Omental fat pad (tissue), 4 donors: ENCODE results near the gene SPTBN5. TPM values are rescaled to one million over a fixed set of nuclear protein-coding genes. Genes with fewer than 3 reads are reported as not detected.

Experiments
- ATAC-seq: fragments of 150-250 bp; one replicate; pipeline ENCODE4 v1.9.1; 2016; ENCODE audit warnings: mild to moderate bottlenecking, moderate library complexity; ENCODE audit not compliant: low FRiP score
- DNase-seq: peaks from one replicate; pipeline ENCODE4 v3.0.0-alpha.2; 2019; ENCODE audit warnings: low spot score
- total RNA-seq, 4 donors: library from RNA; depleted of rRNA; stranded (reverse); fragments of >200 nt; gene quantifications; one replicate each; pipeline ENCODE4 v1.1.0, GENCODE V29; 2016
- TF ChIP-seq, protein P1 (sequence below), 3 donors: fragments of 450-650 bp; IDR thresholded peaks; one replicate each; pipeline ENCODE4 v1.5.1; 2016 to 2017; ENCODE audit warnings: antibody characterized with exemption in 3 of 3, mild to moderate bottlenecking in 3 of 3, moderate library complexity in 2 of 3

The SPTBN5 gene
- total RNA-seq, 4 donors from 2014 or later = 0.19 to 3.8 (median 1.8) TPM

DNA sequence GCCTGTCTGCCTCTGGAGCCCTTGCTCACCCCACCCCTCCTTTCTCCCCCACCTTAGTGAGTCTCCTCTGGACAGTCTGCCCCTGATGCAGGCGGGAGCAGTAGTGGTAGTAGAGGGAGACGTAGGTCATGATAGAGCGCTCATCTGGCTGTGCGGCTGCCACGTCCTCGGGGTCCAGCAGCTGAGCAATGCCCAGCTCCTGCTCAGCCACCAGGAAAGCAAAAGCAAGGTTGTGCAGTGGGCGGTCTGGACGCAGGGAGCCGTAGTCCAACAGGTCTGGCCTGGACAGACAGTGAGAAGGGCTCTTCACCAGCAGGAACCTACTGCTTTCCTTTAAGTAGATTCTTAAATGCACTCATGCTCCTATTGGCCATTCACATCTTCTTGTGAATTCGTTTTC is 6.7 kb downstream of the SPTBN5 start:
- ATAC-seq = no peak
- no peak for DNase-seq
- TF ChIP-seq, protein P1, sequence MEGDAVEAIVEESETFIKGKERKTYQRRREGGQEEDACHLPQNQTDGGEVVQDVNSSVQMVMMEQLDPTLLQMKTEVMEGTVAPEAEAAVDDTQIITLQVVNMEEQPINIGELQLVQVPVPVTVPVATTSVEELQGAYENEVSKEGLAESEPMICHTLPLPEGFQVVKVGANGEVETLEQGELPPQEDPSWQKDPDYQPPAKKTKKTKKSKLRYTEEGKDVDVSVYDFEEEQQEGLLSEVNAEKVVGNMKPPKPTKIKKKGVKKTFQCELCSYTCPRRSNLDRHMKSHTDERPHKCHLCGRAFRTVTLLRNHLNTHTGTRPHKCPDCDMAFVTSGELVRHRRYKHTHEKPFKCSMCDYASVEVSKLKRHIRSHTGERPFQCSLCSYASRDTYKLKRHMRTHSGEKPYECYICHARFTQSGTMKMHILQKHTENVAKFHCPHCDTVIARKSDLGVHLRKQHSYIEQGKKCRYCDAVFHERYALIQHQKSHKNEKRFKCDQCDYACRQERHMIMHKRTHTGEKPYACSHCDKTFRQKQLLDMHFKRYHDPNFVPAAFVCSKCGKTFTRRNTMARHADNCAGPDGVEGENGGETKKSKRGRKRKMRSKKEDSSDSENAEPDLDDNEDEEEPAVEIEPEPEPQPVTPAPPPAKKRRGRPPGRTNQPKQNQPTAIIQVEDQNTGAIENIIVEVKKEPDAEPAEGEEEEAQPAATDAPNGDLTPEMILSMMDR (IDR thresholded peaks at IDR 0.05) = no peak

DNA sequence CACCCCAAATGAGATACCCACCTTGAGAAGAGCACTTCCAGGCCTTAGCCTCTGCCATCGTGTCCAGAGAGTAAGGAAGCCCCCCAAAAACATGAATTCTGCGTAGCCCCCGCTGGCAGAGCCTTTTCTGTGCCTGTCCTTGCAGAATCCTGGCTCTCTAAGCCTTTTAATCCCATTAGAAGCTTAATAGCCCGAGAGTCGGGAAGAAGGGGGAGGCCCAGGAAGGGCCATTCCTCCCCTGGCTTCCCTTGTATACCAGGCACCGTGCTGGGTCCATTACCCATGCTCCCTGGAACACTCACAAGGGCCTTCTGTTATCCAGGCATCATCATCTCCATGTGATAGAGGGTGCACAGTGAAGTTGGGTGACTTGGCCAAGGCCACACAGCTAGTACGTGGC is 7.1 kb downstream of the SPTBN5 start:
- no peak for DNase-seq
- ATAC-seq = no peak
- TF ChIP-seq, protein P1 (IDR thresholded peaks at IDR 0.05) = no peak

DNA sequence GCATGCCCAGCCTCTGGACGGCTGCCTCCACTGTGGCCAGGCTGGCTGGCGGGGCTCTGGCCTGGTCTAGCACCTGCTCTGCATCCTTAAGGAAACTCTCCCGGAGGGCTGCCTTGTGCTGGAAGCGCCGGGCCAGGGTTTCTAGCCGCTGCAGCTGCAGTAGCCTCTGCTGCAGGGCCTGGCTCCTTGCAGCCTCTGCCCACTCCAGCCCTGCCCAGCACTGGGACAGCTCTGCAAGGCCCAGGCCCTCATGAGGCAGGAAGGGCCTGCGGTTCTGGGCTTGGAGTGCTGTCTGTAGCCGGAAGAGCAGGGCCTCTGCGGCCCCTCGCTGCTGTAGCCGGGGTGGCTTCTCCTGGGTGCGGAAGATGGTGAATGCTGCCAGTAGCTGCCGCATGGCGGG is 8.0 kb downstream of the SPTBN5 start:
- TF ChIP-seq, protein P1 (IDR thresholded peaks at IDR 0.05) = no peak
- no peak for DNase-seq
- ATAC-seq = no peak

DNA sequence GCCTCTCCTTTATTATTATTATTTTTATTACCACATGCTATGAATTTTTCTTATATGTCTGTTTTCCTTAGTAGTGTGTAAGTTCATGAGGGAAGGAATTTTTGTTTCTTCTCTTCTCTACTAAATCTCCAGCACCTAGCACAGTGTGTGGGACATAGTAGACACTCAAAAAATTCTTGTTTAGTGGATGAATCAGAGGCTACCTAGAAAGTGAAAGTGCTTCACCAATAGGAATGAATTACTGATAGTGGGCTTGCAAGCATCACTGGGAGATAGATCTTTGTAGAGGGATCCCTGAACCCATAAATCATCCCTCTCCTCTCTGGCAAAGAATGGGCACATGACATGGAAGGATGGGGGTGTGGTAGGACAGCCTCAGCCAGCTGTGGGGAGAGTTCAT is 8.5 kb downstream of the SPTBN5 start:
- DNase-seq (no peak), ATAC-seq (no peak)
- TF ChIP-seq, protein P1 (IDR thresholded peaks at IDR 0.05) = no peak

GRCh38 chr15:41884458-41884857 is 9.4 kb downstream of the SPTBN5 start:
- ATAC-seq = no peak
- DNase-seq = no peak
- TF ChIP-seq, protein P1 (IDR thresholded peaks at IDR 0.05) = no peak

GRCh38 chr15:41883484-41883825 is 10.4 kb downstream of the SPTBN5 start:
- DNase-seq (no peak), ATAC-seq (no peak)
- TF ChIP-seq, protein P1 (IDR thresholded peaks at IDR 0.05) = no peak

GRCh38 chr15:41882689-41883483 is 11.0 kb downstream of the SPTBN5 start:
- ATAC-seq = peak; percentile 8
- DNase-seq = no peak
- TF ChIP-seq, protein P1 (IDR thresholded peaks at IDR 0.05) = no peak
